PC-3 (cell line): Measurements from ENCODE around the gene ITGAL.

ENCODE experiments used
- CTCF ChIP-seq: fragments of 300-600 bp; sonication (generic); conservative IDR thresholded peaks from 2 replicates; pipeline ENCODE4 v1.5.1; 2017; ENCODE audit warnings: antibody characterized with exemption, low read depth, mild to moderate bottlenecking, low read length
- EZH2 ChIP-seq: fragments of 300-600 bp; sonication (generic); IDR thresholded peaks from one replicate; pipeline ENCODE4 v1.6.1; 2017; ENCODE audit warnings: antibody characterized with exemption, mild to moderate bottlenecking, low read length; ENCODE audit not compliant: unreplicated experiment
- EZH2phosphoT487 ChIP-seq: fragments of 300-600 bp; sonication (generic); IDR thresholded peaks from 2 replicates; pipeline ENCODE4 v1.6.1; 2018; ENCODE audit warnings: mild to moderate bottlenecking, antibody characterized with exemption, low read length, borderline replicate concordance

- TF ChIP-seq CTCF = peak; percentile 21; the same call in 1 of the 2 replicates
- TF ChIP-seq EZH2 = no peak
- no peak for TF ChIP-seq EZH2phosphoT487
Observed at GRCh38 chr16:30526823-30527634, 54.5 kb downstream of the ITGAL start.
